SK-N-SH treated with all-trans-retinoic acid at 6 μM for 48 hours (cell line): Measurements from ENCODE around the gene GRID1.

Experiments used
- ARNTL ChIP-seq: fragments of 450-650 bp; formaldehyde crosslinking; IDR thresholded peaks from 2 replicates; pipeline ENCODE4 v1.5.0; 2020; ENCODE audit warnings: low read depth, mild to moderate bottlenecking, moderate library complexity, borderline replicate concordance
- CREB5 ChIP-seq: fragments of 250-450 bp; sonication (Bioruptor Pico); IDR thresholded peaks from 2 replicates; pipeline ENCODE4 v1.5.1; 2020; ENCODE audit warnings: low read depth, mild to moderate bottlenecking, moderate library complexity
- CSDC2 ChIP-seq: fragments of 250-450 bp; sonication (Bioruptor Pico); IDR thresholded peaks from 2 replicates; pipeline ENCODE4 v1.5.0; 2020; ENCODE audit warnings: mild to moderate bottlenecking, moderate library complexity
- ESRRG ChIP-seq: fragments of 250-450 bp; sonication (Bioruptor Pico); IDR thresholded peaks from 2 replicates; pipeline ENCODE4 v1.6.1; 2021; ENCODE audit warnings: mild to moderate bottlenecking
- OSR1 ChIP-seq: fragments of 250-450 bp; sonication (Bioruptor Pico); IDR thresholded peaks from 2 replicates; pipeline ENCODE4 v1.8.0; 2022; ENCODE audit warnings: moderate library complexity, mild to moderate bottlenecking, inconsistent platforms
- PATZ1 ChIP-seq: fragments of 250-450 bp; sonication (Bioruptor Pico); IDR thresholded peaks from 2 replicates; pipeline ENCODE4 v1.8.0; 2020; ENCODE audit warnings: mild to moderate bottlenecking, moderate library complexity, borderline replicate concordance
- PPARA ChIP-seq: fragments of 250-450 bp; sonication (Bioruptor Pico); IDR thresholded peaks from 2 replicates; pipeline ENCODE4 v1.5.0; 2020; ENCODE audit warnings: mild to moderate bottlenecking, borderline replicate concordance
- TCF4 ChIP-seq: fragments of 250-450 bp; sonication (Bioruptor Pico); IDR thresholded peaks from 2 replicates; pipeline ENCODE4 v1.8.0; 2021; ENCODE audit warnings: mild to moderate bottlenecking, moderate library complexity, borderline replicate concordance
- TOX ChIP-seq: fragments of 250-450 bp; sonication (Bioruptor Pico); IDR thresholded peaks from 2 replicates; pipeline ENCODE4 v1.8.0; 2021; ENCODE audit warnings: mild to moderate bottlenecking, moderate library complexity, borderline replicate concordance
- TSHZ2 ChIP-seq: fragments of 250-450 bp; sonication (Bioruptor Pico); IDR thresholded peaks from 2 replicates; pipeline ENCODE4 v1.5.0; 2020; ENCODE audit warnings: mild to moderate bottlenecking, moderate library complexity
- ZFP3 ChIP-seq: fragments of 250-450 bp; sonication (Bioruptor Pico); IDR thresholded peaks from 2 replicates; pipeline ENCODE4 v1.5.0; 2020; ENCODE audit warnings: mild to moderate bottlenecking, moderate library complexity
- ZNF565 ChIP-seq: fragments of 450-650 bp; formaldehyde crosslinking; conservative IDR thresholded peaks from 2 replicates; pipeline ENCODE4 v1.5.0; 2020; ENCODE audit warnings: low read depth, mild to moderate bottlenecking, moderate library complexity
- ZNF70 ChIP-seq: fragments of 450-650 bp; formaldehyde crosslinking; IDR thresholded peaks from 2 replicates; pipeline ENCODE4 v1.5.0; 2020; ENCODE audit warnings: mild to moderate bottlenecking, moderate library complexity

GRCh38 chr10:86058964-86059363, 307.6 kb downstream of the GRID1 start:
- no peak for TF ChIP-seq ARNTL (CRISPR knock-in tag)
- TF ChIP-seq TSHZ2 = no peak
- no peak for TF ChIP-seq ESRRG (CRISPR knock-in tag)
- TF ChIP-seq CSDC2 (CRISPR knock-in tag) = no peak
- TF ChIP-seq PPARA (CRISPR knock-in tag) = no peak
- TF ChIP-seq TCF4 = no peak
- no peak for TF ChIP-seq OSR1 (CRISPR knock-in tag)
- no peak for TF ChIP-seq PATZ1
- TF ChIP-seq ZFP3 (CRISPR knock-in tag) = no peak
- no peak for TF ChIP-seq TOX
- TF ChIP-seq CREB5 (CRISPR knock-in tag) = no peak
- TF ChIP-seq ZNF565 (CRISPR knock-in tag) = no peak
- no peak for TF ChIP-seq ZNF70
